GM18499 (cell line): ENCODE measurements around the gene GRB10.

Source experiments
- ATAC-seq: cut with Tn5 transposase; IDR thresholded peaks from one replicate; pipeline ENCODE4 v1.9.1; 2021; ENCODE audit warnings: moderate number of reproducible peaks; ENCODE audit not compliant: insufficient read depth, unreplicated experiment

The GRB10 gene

DNA sequence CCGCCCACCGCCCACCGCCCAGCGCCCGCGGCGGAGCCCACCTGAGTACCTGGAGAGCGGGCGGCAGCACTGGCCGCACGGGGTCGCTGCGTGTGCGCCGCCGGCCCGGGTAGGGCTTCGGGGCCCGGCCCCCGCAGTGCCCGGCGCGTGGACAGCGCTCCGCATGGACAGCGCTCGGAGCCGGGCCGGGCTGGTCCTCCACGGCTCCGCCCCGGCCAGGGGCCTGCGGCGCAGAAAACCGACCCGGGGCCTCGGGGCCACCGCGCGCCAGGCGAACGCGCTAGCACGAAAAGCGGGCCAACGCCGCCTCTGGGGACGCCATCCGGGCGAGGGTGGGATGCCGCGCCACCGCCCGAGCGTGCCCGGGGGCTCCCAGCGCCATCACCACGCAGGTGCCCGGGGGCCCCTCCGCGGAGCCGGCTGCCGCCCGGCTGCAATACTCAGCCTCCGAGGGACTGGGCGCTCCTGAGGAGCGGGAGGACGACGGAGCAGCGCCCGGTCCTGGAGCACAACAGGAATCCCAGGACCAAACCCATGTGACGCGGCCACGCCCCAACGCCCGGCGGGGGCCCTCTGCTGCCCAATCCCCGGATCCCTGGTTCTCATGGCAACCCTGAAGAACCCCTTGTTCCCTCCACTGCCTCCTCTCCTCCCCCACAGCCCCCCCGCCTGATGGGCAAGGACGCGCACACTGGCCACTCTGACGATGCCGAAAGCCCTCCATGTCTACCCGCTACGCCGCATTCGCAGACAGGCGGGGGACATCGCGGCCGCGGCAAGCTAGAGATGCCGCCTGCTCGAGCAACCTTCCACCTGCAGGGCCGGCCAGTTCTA lies at the start of gene GRB10:
TSS of gene GRB10 (minus strand) at position 522 of the 834 bp plus-strand sequence. CDS start 50,574 bp downstream, outside the sequence.
- no peak for ATAC-seq

DNA sequence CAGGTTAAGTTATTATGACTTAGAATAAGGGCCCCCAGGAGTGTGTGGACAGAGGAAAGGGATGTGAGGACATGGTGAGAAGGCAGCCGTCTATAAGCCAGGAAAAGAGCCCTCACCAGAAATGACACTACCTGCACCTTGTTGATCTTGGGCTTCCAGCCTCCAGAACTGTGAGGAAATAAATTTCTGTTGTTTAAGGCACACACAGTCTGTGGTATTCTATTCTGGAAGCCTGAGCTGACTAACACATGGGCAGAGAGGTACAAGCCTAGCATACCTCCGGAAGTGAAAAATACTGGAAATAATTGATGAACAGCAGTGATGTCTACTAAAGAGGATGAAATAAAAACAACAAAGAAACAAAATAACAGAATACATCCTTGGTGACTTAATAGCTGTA lies 46.1 kb upstream of the GRB10 start:
- ATAC-seq, result no peak

DNA sequence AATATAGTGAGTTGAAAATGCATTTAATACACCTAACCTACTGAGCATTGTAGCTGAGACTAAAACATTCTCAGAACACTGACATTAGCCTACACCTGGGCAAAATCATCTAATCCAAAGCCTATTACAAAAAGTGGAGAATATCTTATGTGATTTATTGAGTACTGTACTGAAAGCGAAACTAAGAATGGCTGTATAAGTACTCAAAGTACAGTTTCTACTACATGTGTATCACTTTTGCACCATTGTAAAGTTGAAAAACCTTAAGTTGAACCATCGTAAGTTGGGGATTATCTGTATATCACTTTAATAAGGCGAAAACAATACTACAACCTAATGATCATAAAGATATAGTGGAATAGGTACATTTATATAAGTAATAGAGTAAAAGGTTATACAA lies 45.4 kb upstream of the GRB10 start:
- ATAC-seq, result no peak

DNA sequence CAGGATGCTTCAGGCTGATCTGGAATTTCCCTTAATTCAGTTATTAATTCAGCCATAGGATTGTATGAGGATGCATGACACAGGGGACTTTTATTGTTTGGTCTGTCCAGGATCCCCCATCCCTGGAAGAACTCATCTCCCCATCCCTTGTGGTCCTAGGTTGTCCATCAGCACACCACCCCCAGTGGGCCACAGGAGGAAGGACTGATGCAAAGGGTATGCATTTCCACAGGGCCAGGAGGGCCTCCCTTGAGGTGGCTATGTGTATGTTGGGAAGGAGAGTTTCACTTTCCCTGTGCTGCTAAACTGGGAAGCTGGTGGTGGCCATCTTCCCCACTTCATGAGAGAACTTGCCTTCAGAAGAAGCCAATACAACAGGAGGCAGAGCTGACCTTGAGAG lies 44.6 kb upstream of the GRB10 start:
- ATAC-seq, result no peak

DNA sequence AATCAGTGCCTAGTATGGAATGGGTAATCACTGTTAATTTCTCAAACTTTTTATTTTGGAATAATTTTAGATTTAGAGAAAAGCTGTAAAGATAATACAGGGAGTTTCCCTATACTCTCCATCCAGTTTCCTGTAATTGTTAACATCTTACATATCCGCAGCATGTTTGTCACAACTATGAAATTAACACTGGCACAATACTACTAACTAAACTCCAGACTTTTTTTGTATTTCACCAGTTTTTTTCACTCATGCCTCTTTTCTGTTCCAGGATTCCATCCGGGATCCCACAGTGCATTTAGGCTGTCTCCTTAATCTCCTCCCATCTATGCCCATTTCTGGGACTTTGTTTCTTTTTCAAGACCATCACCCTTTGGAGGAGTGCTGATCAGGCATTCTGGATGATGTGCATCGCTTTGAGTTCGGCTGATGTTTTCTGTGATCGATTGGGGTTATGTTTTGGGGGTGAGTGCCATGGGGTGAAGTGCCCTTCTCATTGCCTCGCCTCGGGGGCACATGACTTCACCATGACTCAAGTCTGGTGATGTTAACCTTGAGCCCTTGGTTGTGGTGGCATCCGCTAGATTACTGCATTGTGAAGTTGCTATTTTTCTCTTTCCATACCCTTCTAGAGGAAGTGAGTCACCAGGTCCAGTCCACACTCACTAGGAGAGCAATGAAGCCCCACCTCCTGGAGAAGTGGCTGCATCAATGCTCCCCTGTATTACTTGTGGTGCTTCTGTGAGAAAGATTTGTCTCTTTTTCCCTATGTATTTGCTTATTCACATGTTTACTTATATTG lies 43.9 kb upstream of the GRB10 start:
- ATAC-seq, result no peak

DNA sequence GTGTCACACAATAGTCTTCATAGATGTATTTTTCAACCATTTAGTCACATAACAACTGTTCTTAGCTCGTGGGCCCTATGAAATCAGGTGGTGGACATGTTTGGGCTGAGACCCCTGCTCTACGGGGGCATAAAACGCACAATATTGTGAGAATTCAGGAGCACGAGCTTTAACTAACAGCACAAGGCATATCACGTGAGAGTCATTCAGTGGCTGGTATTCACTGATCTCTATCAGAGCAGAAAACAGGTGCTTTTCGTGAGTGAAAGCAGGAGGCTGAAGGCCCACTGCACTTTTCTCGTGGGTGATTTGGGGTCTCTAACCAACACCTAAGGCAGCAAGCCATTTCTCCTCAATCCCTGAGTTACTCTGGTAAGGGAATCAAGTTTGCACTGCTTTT lies 42.8 kb upstream of the GRB10 start:
- ATAC-seq, result no peak

DNA sequence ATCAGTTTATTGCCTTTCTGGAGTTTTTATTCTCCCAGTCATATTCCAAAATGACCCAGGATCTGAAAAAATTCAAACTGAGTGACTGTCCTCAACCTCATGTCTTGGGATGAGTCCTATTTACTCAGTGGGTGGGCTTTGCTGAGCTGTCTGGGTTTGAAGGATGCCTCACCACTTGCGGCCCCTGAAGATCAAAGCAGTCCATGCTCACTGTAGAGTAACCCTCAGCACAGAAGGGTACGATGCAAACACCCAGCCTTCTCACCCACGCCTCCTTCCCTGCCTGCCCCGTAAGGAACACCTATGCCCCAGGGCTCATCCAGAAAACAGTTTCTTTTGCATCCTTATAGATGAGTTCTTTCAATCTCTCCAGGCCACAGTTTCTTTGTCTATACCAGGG lies 42.2 kb upstream of the GRB10 start:
- no peak for ATAC-seq

DNA sequence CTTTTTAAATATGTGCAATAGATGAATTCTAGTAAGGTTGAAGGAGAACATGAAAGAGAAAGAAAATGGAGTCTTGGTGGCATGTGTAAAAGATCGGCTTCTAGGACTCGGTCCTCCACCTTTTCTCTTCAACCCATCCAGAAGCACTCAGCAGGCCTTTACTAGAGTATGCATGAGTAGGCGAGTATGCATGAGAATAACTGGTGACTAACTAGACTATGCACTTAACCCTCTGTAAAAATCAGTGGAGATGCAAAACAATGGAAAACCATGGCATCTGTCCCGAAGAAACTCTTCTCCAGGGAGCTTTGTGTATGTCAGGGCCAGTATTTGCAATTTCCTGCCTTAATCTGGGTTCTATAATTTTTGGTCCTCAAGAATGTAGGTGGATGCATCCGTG lies 40.0 kb upstream of the GRB10 start:
- ATAC-seq, result no peak

DNA sequence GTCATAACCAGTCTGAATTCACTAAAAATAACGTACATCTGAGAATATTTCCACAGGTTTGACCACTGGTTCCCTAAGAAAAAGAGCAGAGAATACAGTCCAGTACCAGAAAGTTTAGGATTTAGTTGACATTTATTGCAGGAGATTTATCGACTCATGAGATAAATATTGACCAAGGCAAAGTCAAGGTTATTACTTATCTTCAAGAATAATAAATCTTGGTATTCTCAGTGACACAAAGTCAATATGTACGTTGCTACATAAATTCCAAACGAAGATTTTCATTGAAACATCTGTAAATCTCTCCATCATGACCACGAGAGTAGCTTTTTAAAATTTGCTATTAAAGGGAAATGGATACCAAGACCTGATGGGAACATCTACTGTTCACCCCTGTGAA lies 39.4 kb upstream of the GRB10 start:
- ATAC-seq, result no peak

DNA sequence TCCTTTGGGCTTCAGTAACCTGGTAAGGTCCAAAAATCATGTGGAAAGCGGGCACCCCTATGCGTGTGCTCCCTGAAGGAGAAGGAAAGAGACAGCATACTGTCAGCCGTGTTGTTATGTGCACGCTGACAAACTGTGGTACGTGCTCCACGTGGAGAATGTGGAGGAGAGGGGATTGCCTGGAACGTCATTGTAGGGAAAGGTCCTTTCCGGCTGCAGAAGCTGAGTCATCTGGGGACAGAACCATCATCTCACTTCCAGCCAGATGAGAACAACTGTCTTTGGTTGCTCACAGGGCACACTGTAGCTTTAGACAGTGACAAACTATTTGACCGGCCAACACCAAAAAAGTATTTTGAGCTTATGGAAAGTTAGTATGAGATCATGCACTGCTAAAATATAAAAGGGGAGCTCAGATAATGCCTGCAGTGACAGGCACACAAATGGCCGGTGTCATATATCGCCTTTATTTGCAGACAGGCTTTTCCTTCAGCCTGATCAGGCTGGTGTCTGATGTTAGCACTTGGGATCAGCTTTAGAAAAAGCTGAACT lies 38.8 kb upstream of the GRB10 start:
- no peak for ATAC-seq

DNA sequence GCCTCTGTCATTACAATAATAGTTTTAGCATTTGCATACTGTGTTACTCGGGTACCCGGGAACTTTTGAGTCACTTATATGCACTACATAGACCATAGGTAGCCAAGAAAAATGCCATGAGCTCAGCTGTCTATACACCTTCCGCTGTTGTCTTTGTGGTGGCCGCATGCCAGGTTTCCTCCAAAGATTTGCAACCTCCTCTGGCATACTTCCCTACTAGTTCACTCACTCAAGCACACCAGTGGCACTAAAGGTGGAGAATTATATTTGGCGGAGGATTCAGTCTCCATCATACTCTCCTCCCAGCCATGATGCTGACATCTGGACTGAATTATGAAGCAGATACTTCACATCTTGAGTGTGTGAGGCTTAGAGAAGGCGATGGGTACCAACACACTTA lies 35.6 kb upstream of the GRB10 start:
- ATAC-seq, result no peak

DNA sequence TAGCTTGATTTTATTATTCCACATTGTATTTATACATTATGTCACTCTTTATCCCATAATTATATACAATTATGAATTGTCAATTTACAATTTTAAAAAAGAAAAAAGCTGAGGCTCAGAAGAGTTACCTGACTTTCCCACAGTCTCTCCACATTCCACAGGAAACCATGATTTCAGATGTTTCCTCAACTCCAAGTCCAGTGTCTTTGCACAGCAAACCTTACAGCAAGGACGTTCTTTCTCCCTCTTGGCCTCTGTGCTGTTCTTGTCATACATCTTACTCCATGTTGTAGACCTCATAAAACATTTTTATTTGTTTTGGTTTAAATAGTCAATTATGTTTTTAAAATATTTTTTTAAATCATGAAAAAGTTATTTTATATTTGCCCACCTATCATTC lies 34.9 kb upstream of the GRB10 start:
- no peak for ATAC-seq

DNA sequence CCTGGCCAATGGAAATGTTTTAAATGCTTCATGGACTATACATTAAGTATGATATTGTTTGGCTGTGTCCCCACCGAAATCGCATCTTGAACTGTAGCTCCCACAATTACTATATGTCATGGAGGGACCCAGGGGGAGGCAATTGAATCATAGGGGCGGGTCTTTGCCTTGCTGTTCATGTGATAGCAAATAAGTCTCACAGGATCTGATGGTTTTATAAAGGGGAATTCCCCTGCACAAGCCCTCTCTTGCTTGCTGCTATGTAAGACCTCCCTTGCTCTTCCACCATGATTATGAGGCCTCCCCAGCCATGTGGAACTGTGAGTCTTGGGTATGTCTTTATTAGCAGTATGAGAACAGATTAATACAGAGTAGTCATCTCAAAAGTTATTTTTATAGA lies 32.4 kb upstream of the GRB10 start:
- no peak for ATAC-seq

DNA sequence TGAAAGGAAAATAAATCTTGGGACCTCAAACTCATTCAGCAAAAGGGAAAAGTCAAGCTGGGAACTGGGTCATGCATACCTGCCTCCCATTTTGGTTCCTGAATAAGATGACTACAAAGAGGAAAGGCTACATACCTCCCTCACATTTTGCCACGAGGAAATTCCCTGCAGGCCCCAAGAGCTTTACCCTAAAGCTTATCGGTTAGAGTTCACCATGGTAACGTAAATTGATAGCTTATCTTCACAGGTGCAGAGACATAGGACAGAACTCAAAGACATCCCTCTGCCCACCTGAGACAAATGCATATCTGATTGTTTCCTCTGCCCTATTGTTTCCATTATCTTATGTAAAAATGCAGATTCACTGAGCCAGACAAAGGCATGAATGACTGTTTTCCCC lies 31.5 kb upstream of the GRB10 start:
- no peak for ATAC-seq

DNA sequence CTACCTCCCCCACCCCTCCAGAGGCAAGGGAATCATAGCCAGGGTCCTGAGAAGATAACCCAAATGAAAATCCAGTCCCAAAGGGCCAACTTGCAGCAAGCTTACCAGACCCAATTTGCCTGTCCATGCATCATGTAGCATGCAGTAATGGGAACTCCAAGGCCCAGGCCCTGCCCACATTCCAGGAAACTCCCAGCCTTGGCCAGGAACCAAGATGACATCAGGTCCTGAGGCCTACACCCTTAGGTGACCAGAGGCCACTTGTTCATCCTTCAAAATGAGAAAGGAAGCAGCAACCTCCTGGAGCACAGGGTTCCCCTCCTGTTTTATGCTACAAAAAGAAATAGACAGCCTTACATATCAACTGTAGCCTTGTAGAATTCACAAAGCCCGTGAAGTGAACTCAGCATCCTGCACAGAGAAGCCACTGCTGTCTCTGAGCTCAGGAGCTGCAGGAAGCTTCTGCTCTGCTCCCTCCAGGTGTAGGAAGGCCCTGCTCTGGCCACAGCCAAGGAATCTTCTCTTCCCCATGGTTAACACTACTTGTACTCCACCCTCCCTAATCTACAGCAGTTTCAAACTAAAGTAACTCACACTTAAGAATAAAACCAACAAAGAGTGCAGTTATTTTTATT lies 30.3 kb upstream of the GRB10 start:
- ATAC-seq, result no peak

DNA sequence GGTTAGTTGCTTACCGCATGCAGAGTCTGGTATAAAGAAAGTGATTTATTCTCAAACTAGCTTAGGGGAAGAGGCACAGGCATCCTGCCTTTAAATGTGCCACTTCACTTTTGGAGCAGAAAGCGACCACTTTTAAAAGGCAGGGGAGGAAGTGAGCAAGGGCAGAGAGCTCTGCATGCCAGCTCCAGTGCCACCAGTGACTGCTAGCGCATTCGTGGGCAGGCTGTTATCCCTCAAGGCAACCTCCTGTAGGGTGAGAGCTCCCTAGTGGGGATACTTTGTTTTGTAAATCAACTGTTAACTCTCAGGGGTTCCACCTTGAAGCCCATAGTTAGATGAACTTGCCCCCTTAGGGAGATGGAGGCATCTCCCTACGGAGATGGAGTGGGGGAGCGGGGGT lies 29.4 kb upstream of the GRB10 start:
- no peak for ATAC-seq

DNA sequence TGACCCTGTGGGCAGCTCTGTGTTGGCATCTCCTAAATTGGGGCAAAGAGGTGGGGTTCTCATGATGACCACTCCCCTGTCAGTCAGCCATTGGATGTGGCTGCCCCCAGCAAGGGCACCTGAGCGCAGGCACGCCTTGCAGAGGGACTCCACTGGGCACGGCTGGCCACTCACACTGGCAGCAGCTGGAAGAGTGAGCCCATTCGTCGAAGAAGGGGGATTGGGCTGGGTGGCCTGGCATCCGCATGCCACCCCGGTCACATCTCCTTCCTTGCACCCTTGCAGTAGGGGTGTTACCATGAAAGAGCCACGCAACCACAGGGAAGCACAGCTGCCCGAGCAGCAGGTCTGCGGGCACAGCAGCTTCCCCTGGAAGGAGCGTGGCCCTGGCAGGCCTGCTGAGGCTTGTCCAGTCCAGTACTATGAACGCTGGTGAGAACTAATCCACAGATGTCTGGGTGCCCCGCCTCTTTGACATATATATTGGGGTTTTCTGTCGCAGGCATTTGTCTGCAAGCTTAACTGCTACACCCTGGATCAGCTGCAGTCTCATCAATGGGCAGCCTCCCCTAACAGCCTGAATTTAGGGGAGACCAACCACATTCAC lies 25.7 kb upstream of the GRB10 start:
- ATAC-seq, result no peak

DNA sequence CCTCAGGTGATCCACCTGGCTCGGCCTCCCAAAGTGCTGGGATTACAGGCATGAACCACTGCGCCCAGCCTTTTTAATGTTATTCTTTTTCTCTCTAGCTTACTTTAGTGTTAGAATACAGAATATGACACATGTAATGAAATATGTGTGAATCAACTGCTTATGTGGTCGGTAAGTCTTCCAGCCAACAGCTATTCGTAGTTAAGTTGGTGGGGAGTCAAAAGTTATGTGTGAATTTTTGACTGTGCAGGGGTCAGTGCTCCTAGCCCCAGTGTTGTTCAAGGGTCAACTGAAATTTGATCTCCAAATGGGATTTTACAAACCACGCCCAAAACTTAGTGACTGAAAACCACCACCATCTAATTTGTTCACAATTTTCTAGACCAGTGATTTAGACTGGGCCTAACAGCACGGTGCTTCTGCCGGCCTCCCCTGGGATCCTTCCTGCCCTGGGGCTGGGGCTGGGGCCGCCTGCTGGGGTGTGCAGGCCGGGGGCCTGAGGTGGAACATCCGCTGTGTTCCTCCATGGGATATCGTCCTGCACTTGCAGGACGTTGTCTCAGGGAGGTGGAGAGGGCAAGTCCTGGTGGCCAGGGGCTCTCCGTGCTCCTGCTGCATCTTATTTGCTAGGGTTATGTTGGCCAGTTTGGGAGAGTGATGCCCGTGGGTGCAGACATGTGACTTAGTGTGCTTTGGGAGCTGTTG lies 24.5 kb upstream of the GRB10 start:
- ATAC-seq, result no peak

DNA sequence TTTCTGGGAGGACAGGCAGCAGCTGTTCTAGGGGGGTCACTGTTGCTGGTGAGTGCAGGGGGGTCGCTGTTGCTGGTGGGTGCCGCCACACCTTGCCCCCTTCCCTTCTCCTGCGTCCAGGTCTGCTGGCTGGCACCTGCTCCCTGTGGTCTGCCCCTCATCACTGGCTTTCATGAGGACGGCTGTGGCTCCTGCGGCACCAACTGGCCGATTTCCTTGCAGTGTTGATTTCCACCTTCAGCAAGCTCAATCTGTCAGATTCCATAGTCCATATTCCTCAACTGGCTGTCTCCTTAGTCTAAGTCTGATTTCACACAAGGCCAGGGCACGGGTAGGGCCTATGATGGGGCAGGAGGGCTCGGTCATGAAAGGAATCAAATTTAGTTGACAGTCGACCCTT lies 23.4 kb upstream of the GRB10 start:
- no peak for ATAC-seq
